ENCODE measurements around the gene FAM163B. TPM values are rescaled to one million over a fixed set of nuclear protein-coding genes. Genes with fewer than 3 reads are reported as not detected.

Gene FAM163B
- total and polyA plus RNA-seq, 2 donors (not counting 1 experiment from before 2014, with no cell fraction given) = not detected

DNA sequence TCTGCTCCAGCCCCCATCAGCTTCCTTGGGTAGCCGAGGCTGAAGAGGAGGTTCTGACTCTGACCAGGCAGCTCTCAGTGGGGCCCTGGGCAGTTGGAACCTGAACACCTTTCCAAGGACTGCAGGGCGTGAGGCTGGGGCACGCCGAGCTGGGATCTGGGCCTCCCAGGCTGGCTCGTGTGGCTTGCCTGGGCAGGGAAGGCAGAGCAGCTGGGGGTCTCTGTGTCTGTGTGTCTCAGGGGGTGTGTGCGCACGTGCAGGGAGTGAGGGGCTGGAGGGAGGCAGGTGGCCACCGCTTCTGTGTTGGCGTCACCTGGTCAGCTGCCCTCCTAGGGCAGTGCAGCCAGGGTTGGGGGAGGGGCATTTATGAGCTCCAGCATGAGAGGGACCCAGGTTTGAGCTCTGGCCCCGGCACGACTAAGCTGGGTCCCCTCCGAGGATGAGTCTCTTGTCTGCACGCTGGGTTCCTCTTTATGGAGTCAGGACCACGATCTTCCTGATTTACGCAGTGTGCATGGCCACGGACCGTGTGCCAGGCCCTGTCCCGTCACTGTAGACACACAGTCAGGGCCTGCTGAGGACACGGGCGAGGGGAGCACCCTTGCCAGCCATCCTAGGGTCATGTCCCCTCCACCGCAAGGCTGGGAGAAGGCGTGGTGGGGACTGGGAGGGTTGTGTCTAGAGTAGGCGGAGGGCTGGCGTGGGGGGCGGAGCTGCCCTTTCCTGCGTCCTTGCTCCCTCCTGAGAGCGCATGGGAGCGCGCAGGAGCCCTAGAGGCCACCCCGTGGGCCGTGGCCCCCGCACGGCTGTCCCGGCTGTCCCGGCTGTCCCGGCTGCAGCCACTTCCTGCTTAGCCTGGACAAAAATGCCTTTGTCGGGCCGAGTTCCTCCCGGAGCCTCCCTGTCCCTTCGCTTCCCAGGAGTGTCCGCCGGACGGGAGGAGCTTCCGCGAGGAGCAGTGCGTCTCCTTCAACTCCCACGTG lies 70.0 kb downstream of the FAM163B start:
- Histone ChIP-seq H3K27me3 (replicated peaks in 1 of 4; ENCODE audit: control extremely low read depth in 1 of 4, control insufficient read depth in 3 of 4, insufficient read depth in 4 of 4, low read length in 3 of 4) (peaks cover 0 to 40% (median 7%) of the 10 kb centered on the region in 4 experiments), H3K4me3 (ENCODE audit: control extremely low read depth in 1 of 5, extremely low read depth in 1 of 5, insufficient read depth in 1 of 5, low read depth in 2 of 5, low read length in 4 of 5) (no peak overlapping the region), H3K9me3 (ENCODE audit: control extremely low read depth in 1 of 3, control insufficient read depth in 2 of 3, insufficient read depth in 1 of 3, low read length in 2 of 3) (no peaks in the 10 kb centered on the region), H3K4me2 (replicated peaks; ENCODE audit: low read depth, low read length, poor library complexity, severe bottlenecking) (peak overlapping the region; percentile 32), H3K4me1 (ENCODE audit: control insufficient read depth in 2 of 2, insufficient read depth in 2 of 2, low read length in 2 of 2) (peaks cover 14% of the 10 kb centered on the region in 2 donors), H3K9ac (ENCODE audit: low read length) (no peak overlapping the region), H3K36me3 (replicated peaks in 1 of 2; ENCODE audit: control extremely low read depth in 1 of 2, control insufficient read depth in 1 of 2, extremely low read depth in 1 of 2, insufficient read depth in 2 of 2, low read length in 1 of 2) (no peaks in the 10 kb centered on the region), H4K20me1 (ENCODE audit: control insufficient read depth, insufficient read depth, low read length, poor library complexity, severe bottlenecking) (no peaks in the 10 kb centered on the region), H2AFZ (ENCODE audit: insufficient read depth, low read depth, low read length, poor library complexity, severe bottlenecking) (no peak overlapping the region), H3K79me2 (ENCODE audit: control insufficient read depth, insufficient read depth, low read length) (no peaks in the 10 kb centered on the region), H3K27ac (ENCODE audit: low read length in 2 of 2) (no peak overlapping the region)
- TF ChIP-seq, protein P1, sequence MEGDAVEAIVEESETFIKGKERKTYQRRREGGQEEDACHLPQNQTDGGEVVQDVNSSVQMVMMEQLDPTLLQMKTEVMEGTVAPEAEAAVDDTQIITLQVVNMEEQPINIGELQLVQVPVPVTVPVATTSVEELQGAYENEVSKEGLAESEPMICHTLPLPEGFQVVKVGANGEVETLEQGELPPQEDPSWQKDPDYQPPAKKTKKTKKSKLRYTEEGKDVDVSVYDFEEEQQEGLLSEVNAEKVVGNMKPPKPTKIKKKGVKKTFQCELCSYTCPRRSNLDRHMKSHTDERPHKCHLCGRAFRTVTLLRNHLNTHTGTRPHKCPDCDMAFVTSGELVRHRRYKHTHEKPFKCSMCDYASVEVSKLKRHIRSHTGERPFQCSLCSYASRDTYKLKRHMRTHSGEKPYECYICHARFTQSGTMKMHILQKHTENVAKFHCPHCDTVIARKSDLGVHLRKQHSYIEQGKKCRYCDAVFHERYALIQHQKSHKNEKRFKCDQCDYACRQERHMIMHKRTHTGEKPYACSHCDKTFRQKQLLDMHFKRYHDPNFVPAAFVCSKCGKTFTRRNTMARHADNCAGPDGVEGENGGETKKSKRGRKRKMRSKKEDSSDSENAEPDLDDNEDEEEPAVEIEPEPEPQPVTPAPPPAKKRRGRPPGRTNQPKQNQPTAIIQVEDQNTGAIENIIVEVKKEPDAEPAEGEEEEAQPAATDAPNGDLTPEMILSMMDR (IDR thresholded peaks at IDR 0.05) = no peak
- no peak for TF ChIP-seq EZH2 (IDR thresholded peaks at IDR 0.05; ENCODE audit: borderline replicate concordance, insufficient read depth, low read depth, low read length, poor library complexity, severe bottlenecking)
- intact Hi-C loops (cut with micrococcal nuclease) = no loop called here
- ATAC-seq (ENCODE audit: low read depth) (no peak), DNase-seq (no peak)
- WGBS (ENCODE audit: insufficient coverage) = 48% methylated on average over 46 of the region's 47 CpGs
- Mint-ChIP-seq H3K27ac (no peak overlapping the region), H3K27me3 (peaks cover 18% of the 10 kb centered on the region), H3K9me3 (ENCODE audit: insufficient read depth) (no peaks in the 10 kb centered on the region), H3K4me3 (peak overlapping the region; percentile 41), H3K4me1 (peaks cover 16% of the 10 kb centered on the region)
- ChIA-PET CTCF (no interaction called here), POLR2A (no interaction called here)

DNA sequence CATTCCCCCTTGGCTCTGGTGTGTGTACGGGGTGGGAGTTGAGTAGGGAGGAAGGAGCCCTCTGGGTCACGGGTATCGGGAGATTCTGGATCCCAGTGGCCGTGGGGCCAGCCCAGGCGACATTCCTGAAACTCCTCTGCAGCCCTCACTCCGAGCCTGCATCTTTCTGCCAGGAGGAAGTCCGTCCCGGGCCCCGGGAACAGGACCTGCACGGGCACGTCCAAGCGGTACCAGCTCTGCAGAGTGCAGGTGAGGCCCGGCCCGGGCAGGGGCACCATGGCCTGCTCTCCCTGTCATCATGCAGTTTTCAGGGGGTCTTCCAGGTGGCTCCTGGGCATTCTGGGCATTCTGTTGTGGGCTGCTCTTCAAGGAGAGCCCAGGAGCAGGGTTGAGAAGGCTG lies 71.0 kb downstream of the FAM163B start:
- no peak for DNase-seq
- Mint-ChIP-seq H3K27ac (no peak overlapping the region), H3K9me3 (ENCODE audit: insufficient read depth) (no peaks in the 10 kb centered on the region), H3K4me1 (peaks cover 22% of the 10 kb centered on the region), H3K4me3 (no peak overlapping the region), H3K27me3 (peaks cover 22% of the 10 kb centered on the region)
- Histone ChIP-seq H3K36me3 (replicated peaks in 1 of 2; ENCODE audit: control extremely low read depth in 1 of 2, control insufficient read depth in 1 of 2, extremely low read depth in 1 of 2, insufficient read depth in 2 of 2, low read length in 1 of 2) (no peaks in the 10 kb centered on the region), H3K27ac (ENCODE audit: low read length in 2 of 2) (no peak overlapping the region), H3K27me3 (replicated peaks in 1 of 4; ENCODE audit: control extremely low read depth in 1 of 4, control insufficient read depth in 3 of 4, insufficient read depth in 4 of 4, low read length in 3 of 4) (peaks cover 0 to 50% (median 11%) of the 10 kb centered on the region in 4 experiments), H3K4me3 (ENCODE audit: control extremely low read depth in 1 of 5, extremely low read depth in 1 of 5, insufficient read depth in 1 of 5, low read depth in 2 of 5, low read length in 4 of 5) (no peak overlapping the region), H3K79me2 (ENCODE audit: control insufficient read depth, insufficient read depth, low read length) (no peaks in the 10 kb centered on the region), H3K9ac (ENCODE audit: low read length) (no peak overlapping the region), H4K20me1 (ENCODE audit: control insufficient read depth, insufficient read depth, low read length, poor library complexity, severe bottlenecking) (no peaks in the 10 kb centered on the region), H3K9me3 (ENCODE audit: control extremely low read depth in 1 of 3, control insufficient read depth in 2 of 3, insufficient read depth in 1 of 3, low read length in 2 of 3) (no peaks in the 10 kb centered on the region), H3K4me2 (replicated peaks; ENCODE audit: low read depth, low read length, poor library complexity, severe bottlenecking) (no peak overlapping the region), H2AFZ (ENCODE audit: insufficient read depth, low read depth, low read length, poor library complexity, severe bottlenecking) (no peak overlapping the region), H3K4me1 (ENCODE audit: control insufficient read depth in 2 of 2, insufficient read depth in 2 of 2, low read length in 2 of 2) (peaks cover 14 to 21% of the 10 kb centered on the region in 2 donors)
- 91% methylated on average over 14 of the region's 14 CpGs for WGBS (ENCODE audit: insufficient coverage)
- TF ChIP-seq, protein P1 (IDR thresholded peaks at IDR 0.05) = no peak
- CTCF ChIA-PET = no interaction called here
- POLR2A ChIA-PET = no interaction called here
- ATAC-seq (ENCODE audit: low read depth) = no peak
- intact Hi-C loops (cut with micrococcal nuclease) = no loop called here
